Measurements from ENCODE around the gene PPL.

The PPL gene

DNA sequence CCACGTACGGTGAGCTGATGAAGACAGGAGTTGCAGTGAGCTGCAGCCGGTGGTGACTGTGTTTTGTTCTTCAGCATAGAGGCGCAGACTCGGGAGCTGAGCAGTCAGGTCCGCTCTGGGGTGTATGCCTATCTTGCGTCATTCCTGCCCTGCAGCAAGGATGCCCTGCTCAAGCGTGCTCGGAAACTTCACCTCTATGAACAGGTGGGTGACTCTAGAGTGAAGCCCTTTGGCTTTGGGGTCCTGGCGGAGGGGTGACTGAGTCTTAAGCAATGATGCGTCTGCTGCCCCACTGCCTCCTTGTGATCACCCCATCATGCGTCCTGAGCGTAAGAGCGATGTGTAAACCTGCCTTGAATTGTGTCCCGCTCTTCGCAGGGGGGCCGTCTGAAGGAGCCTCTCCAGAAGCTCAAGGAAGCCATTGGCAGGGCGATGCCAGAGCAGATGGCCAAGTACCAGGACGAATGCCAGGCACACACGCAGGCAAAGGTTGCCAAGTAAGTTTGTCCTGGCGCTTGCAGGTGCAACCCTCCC lies 66.7 kb downstream of the PPL start:
- TF ChIP-seq, protein P1, sequence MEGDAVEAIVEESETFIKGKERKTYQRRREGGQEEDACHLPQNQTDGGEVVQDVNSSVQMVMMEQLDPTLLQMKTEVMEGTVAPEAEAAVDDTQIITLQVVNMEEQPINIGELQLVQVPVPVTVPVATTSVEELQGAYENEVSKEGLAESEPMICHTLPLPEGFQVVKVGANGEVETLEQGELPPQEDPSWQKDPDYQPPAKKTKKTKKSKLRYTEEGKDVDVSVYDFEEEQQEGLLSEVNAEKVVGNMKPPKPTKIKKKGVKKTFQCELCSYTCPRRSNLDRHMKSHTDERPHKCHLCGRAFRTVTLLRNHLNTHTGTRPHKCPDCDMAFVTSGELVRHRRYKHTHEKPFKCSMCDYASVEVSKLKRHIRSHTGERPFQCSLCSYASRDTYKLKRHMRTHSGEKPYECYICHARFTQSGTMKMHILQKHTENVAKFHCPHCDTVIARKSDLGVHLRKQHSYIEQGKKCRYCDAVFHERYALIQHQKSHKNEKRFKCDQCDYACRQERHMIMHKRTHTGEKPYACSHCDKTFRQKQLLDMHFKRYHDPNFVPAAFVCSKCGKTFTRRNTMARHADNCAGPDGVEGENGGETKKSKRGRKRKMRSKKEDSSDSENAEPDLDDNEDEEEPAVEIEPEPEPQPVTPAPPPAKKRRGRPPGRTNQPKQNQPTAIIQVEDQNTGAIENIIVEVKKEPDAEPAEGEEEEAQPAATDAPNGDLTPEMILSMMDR (IDR thresholded peaks at IDR 0.05; ENCODE audit: low read length, missing control alignments) = no peak
- DNase-seq (ENCODE audit: low read depth) = no peak
- no peak overlapping the region for H3K4me3 ChIP-seq (replicated peaks; ENCODE audit: low read depth, low read length)

DNA sequence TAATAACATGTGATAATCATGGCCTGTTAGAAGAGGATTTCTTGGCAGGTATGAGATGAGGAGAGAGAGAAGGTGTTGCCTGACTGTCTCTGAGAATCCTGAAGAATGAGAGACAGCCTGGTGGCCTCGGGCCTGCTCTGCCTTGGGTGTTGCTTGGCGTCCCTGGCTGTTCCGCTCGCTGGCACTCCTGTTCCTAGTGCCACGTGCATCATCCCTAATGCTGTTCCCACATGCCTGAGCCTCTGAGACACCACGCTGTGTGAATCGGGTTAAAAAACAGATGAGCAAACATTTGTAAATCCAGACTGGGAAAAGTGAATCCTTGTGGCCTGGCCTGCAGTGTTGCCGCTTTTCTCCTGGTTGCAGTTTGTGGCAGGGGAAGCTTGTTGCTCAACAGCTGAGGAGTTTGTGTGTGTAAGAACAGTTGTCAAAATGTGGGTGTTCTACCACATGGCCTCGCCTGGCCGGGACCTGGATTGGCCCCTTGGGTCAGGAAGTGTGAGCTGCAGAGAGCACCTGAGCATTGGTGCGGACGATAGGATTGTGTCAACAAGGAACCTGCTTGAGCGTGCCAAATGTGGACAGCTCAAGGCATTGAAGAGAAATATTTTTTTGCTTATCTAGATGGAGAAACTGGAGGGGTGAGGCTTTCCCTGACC lies 67.7 kb downstream of the PPL start:
- DNase-seq (ENCODE audit: low read depth) = no peak
- TF ChIP-seq, protein P1 (IDR thresholded peaks at IDR 0.05; ENCODE audit: low read length, missing control alignments) = no peak
- H3K4me3 ChIP-seq (replicated peaks; ENCODE audit: low read depth, low read length) = no peak overlapping the region

DNA sequence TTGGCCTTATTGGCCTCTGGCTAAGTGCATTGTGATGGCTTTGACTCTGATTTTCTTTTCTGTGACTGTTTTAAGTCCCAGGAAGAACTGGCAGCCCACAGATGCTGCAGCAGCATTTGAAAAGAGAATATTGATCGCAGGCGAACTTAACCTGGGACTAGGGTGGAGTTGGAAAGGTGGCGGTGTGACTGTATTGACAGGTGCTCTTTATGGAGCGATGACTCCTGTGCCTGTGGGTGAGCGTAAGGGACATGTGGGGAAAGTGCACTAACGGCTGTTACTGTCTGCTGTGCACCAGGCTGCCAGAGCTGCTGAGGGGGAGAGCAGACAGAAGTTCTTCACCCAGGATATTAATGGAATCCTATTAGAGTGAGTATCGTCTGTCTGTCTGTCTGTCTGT lies 68.4 kb downstream of the PPL start:
- H3K4me3 ChIP-seq (replicated peaks; ENCODE audit: low read depth, low read length) = no peak overlapping the region
- no peak for DNase-seq (ENCODE audit: low read depth)
- TF ChIP-seq, protein P1 (IDR thresholded peaks at IDR 0.05; ENCODE audit: low read length, missing control alignments) = no peak

DNA sequence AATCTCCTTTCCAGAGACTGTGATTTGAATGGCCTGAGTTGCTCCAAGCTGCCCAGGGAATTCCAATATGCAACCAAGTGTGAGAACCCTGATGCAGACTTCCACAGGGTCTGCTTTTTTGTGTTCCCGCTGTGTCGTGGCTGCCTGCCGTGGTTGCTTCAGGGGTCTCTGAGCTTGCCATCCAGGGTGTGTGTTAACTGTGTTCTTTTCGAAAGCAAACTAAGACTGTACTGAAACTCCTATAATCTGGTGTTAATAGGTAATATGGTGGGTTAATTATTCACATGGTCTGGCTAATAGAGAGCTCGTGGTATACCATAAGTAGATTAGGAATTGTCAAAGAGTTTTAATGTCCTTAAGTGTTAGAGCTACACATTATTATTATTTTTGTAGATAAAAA lies 68.9 kb downstream of the PPL start:
- no peak overlapping the region for H3K4me3 ChIP-seq (replicated peaks; ENCODE audit: low read depth, low read length)
- no peak for DNase-seq (ENCODE audit: low read depth)
- TF ChIP-seq, protein P1 (IDR thresholded peaks at IDR 0.05; ENCODE audit: low read length, missing control alignments) = no peak

DNA sequence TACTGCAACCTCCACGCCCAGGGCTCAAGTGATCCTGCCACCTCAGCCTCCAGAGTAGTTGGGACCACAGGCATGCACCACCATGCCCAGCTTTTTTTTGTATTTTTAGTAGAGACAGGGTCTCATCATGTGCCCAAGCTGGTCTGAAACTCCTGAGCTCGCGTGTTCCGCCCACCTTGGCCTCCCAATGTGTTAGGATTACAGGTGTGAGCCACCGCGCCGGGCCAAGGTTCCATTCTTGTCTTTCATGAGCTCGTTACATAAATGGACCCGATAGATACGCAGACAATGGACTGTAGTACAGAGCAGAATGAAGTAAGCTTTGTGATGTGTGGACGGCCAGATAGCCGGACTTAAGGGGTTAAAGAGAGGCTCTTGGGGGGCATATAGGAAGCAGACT lies 70.4 kb downstream of the PPL start:
- no peak overlapping the region for H3K4me3 ChIP-seq (replicated peaks; ENCODE audit: low read depth, low read length)
- TF ChIP-seq, protein P1 (IDR thresholded peaks at IDR 0.05; ENCODE audit: low read length, missing control alignments) = no peak
- DNase-seq (ENCODE audit: low read depth) = no peak

DNA sequence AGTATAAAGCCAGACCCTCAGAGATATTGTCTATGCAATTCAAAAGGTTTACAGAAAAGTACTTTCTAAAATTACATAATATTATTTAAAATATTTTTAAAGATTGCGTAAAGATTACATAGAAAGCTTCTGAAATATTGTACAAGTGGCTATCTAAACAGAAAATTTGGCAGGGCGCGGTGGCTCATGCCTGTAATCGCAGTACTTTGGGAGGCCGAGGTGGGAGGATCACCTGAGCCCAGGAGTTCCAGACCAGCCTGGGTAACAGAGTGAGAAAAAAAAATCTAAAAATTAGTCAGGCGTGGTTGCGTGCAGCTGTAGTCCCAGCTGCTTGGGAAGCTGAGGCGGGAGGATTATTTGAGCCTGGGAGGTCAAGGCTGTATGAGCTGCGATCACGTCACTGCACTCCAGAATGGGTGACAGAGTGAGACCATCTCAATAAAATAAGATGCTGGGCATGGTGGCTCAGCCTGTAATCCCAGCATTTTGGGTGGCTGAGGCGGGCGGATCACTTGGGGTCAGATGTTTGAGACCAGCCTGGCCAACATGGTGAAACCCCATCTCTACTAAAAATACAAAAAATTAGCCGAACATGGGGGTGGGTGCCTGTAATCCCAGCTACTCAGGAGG lies 71.6 kb downstream of the PPL start:
- DNase-seq (ENCODE audit: low read depth) = no peak
- TF ChIP-seq, protein P1 (IDR thresholded peaks at IDR 0.05; ENCODE audit: low read length, missing control alignments) = no peak
- no peak overlapping the region for H3K4me3 ChIP-seq (replicated peaks; ENCODE audit: low read depth, low read length)

All from fibroblast of pulmonary artery (primary cell).